COLO668 (cell line): ENCODE data around the gene NUCB2.
"Not testable (repeated sequence)": the region's sequence is repeated elsewhere in the genome, so short reads cannot be mapped to it uniquely, and the experiment has no call there.

ENCODE experiments used
- DNase-seq: peaks from one replicate; lab custom pipeline; 2025; ENCODE audit not compliant: unreplicated experiment; lab: John Stamatoyannopoulos, UW

The NUCB2 gene

DNA sequence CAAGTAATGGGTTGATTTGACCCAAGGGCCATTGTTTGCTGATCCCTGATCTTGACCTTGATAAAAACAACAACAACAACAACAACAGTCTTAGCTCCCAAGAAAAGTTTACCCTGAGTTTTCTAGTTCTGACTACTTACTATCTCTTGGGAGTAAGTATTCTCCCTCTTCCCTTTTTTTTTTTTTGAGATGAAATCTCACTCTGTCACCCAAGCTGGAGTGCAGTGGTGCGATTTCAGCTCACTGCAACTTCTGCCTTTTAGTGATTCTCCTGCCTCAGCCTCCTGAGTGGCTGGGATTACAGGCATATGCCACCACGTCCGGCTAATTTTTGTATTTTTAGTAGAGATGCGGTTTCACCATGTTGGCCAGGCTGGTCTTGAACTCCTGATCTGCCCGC, 8.0 kb upstream of the NUCB2 start:
- DNase-seq, result not testable (repeated sequence)

GRCh38 chr11:17268902-17269301, 7.6 kb upstream of the NUCB2 start:
- DNase-seq, result no peak

GRCh38 chr11:17272801-17273200, 3.7 kb upstream of the NUCB2 start:
- no peak for DNase-seq

- DNase-seq, result no peak
Observed at GRCh38 chr11:17273211-17273610, 3.3 kb upstream of the NUCB2 start.

DNA sequence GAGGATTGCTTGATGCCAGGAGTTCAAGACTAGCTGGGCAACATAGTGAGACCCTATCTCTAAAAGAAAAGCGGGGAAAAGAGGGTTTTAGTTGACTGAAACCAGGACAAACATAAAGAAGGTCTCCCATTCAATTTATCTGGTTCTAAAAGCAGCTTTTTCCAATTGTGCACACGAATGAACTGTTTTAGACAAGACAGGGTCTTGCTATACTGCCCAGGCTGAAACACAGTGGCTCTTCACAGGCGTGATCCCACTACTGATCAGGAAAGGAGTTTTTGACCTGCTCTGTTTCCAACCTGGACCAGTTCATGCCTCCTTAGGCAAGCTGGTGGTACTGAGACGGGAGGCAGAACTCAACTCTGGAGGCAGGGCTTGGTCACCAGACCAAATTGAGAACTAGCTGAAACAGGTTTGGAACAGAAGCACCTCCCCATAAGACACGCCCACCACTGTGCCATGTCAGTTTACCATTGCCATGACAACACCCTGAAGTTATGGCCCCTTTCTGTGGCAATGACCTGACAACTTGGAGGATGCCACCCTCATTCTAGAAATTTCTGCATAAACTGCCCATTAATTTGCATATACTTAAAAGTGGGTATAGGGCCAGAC, 2.8 kb upstream of the NUCB2 start:
- DNase-seq, result no peak

DNA sequence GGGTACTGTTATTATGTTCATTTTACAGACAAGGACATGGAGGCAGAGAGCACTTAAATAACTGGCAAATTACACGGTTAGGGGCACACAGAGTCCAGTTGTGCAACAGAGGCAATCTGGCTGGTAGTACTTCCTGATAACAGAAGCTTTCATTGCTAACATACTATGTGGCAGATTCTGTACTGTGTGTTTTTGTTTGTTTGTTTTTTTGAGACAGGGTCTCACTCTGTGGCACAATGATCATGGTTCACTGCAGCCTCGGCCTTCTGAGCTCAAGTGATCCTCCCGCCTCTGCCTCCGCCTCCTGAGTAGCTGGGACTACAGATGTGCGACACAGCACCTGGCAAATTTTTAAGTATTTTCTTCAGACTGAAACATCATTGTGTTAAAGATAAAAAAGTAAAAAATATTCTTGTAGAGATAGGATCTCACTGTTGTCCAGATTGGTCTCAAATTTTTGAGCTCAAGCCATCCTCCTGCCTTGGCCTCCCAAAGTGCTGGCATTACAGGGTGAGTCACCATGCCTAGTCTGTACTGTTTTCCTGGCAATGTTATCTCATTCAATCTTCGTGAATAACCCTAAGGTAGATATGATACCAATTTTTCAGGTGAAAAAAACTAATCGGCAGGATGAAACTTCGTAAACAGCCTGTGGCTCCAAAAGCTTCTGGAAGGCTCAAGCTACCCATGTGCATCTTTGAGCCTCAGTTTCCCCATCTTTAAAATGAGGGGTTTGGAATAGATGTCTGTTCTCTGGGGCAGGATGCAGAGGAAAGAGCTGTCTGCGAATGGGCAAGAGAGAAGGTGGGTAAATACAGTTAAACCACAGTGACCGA, 921 bp upstream of the NUCB2 start:
- no peak for DNase-seq

- DNase-seq, result peak; percentile 39
Observed at GRCh38 chr11:17277024-17277584, 565 bp downstream of the NUCB2 start.

DNA sequence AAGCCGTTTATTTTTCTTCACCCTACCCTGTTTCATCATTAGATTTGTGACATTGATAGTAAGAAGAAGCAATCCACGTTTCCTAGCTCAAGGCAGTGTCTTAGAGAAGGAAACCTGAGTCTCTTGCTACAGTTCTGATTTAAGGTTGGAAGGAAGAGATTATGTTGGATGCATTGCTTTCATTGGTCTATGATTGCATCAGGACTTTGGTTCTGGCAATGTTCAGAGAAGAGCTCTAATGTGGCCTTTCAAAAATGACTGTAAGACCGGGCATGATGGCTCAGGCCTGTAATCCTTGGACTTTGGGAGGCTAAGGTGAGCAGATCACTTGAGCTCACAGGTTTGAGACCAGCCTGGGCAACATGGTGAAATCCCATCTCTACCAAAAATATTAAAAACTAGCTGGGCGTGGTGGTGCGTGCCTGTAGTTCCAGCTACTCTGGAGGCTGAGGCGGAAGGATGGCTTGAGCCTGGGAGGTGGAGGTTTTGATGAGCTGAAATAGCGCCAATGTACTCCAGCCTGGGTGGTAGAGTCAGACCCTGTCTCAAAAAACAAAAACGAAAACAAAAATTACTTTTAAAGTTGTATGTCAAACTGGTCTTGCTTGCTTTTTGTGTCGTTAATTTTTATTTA, 4.1 kb downstream of the NUCB2 start:
- DNase-seq, result no peak

DNA sequence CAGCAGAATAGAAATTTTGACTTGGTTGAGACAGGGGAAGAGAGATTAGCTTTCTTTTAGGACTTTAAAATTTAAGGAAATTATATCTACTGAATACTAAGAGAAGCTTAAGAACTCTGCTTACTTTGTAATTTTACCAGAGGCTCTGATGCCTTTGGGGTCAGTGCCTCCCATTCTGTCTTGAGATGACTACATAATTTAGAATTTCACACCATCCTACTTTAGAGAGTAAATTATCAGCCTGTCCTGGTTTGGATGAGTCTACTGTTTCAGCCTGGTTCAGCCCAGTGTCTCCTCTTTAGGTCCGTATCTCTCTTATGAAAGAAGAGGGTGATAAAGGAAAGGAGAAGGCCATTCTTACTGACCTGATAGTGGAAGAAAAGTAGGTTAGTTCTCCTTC, 9.8 kb downstream of the NUCB2 start:
- DNase-seq, result no peak

DNA sequence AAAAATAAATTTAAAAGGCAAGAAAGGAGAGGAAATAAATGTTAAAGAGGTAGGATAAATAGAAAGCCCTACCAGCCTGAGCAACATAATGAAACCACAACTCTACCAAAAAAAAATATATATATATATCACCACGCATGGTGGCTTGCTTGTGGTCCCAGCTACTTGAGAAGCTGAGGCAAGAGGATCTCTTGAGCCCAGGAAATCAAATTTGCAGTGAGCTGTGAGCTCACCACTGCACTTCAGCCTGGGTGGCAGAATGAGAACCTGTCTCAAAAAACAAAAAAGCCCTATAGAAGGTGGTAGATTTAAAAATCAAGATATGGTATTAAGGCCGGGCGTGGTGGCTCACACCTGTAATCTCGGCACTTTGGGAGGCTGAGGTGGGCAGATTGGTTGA, 10.5 kb downstream of the NUCB2 start:
- no peak for DNase-seq

DNA sequence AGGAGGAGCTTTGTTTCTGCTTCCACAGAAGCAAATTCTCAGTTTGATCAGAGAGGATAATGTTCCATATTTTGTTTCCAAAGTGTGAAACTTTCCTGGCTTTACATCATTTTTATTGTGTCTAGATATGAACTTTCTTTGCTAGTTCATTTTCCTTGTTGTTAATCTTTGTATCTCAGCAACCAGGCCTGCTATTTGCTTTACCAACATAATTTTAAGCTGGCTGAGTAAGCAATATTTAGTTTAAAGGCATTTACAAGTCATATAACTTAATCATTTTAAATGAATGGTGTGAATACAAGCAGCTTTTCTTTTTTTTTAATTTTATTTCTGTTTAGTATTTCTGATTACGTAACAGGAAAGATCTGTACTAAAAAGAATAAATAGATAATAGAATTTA, 15.2 kb downstream of the NUCB2 start:
- no peak for DNase-seq

DNA sequence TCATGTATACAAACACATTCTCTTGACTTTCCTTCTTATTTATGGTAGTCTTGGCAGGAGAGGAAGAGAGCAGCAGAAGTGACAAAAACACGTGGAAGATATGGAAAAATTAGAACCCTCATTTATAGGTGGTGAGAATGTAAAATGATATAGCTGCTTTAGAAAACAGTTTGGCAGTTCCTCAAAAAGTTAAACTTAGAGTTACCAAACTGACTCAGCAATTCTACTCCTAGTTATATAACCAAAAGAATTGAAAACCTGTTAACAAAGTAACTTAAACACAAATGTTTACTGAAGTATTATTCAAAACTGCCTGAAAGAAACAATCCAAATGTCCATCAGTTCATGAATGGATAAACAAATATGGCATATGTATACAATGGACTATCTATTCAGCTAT, 16.8 kb downstream of the NUCB2 start:
- DNase-seq, result no peak

DNA sequence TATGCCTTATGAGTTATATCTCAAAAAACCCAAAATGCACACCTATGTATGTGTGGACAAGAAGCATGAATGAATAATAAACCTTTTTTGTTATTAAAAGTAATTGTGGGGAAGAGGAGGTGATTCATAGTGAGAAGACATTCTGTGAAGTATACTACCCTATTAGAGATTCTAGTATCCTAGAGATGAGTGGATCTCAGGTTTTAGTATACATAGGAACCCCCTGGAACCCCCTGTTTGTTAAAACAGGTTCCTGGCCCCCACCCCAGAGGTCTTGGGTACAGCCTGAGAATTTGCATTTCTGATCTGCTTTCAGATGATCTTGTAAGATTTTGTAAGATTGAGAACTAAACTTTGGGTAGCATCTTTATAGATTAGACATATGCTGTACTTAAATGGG, 17.5 kb downstream of the NUCB2 start:
- DNase-seq, result no peak

DNA sequence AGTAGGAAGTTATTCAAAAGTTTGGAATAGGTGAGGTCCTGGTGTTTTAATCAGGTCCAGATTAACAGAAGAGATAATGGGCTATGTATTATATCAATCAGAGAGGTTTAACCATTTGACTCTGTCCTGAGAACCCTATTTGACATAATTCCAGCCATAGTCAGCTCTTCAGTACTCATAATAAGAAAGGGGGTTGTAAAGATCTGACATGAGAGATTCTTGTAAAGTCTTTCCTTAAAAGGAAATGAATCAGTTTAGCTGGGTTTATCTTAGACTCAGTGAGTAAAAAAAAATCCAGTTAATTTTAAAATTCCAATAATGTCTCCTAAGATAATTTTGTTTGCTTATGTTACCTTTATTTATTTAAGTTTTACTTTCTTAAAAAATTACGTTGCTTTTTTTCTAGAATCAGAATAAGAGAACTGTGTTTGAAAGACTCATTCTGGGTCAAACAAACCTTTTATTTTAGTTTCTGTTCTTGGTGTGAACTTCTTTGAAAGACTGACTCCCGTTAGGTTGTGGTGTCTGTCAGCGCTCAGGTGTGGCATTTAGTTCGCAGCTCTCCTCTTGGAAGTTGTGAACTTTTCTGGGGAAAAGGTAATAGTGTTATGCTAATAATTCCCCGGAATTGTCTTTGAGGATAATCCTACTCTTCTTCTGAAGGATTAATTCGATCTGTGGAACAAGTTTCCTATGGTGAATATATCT, 20.5 kb downstream of the NUCB2 start:
- no peak for DNase-seq

DNA sequence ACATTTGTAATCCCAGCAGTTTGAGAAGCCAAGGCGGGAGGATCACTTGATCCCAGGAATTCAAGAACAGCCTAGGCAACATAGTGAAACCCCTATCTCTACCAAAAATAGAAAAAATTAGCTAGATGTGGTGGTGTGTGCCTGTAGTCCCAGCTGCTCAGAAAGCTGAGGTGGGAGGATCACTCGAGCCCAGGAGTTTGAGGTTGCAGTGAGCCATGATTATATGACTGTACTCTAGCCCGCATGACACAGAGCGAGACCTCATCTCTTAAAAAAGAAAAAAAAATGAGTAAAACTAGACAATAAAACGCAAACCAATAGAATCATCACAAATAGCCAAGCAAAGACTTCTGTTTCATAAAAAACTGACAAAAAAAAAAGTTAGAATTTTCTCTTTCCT, 21.8 kb downstream of the NUCB2 start:
- DNase-seq, result no peak

GRCh38 chr11:17300372-17300771, 23.8 kb downstream of the NUCB2 start:
- DNase-seq, result no peak

GRCh38 chr11:17313349-17314231, 37.1 kb downstream of the NUCB2 start:
- DNase-seq, result no peak

- DNase-seq, result no peak
Observed at GRCh38 chr11:17314232-17314547, 37.7 kb downstream of the NUCB2 start.

DNA sequence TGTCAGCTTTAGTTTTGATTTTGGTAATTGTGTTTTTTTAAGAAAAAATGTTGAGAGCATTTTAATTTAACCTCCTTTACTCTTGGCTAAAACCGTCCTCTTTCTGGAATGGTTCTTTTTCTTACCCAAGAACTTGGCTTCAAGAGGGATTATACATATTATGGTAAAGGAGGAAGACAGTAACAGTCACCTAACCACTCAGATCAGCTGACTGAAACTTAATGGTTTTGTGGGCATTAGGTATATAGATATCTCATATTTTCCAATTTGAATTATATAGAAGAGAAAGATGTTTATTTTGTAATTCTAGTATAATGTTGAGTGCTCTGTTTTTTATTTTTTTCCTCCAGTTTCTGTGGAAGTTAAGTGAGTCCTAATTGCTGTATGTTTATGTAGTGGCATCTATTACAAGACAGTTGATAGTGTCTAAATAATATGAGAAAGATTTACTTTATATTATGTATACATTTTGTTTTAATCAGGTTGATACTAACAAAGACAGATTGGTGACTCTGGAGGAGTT, 38.4 kb downstream of the NUCB2 start:
- no peak for DNase-seq

GRCh38 chr11:17328871-17329494, 52.4 kb downstream of the NUCB2 start:
- no peak for DNase-seq
